SK-N-SH (cell line): Measurements from ENCODE around the gene SOBP.

Experiments
- ELF1 ChIP-seq: IDR thresholded peaks from 2 replicates; pipeline ENCODE4 v1.4.0; 2012
- EZH2phosphoT487 ChIP-seq: fragments of 200-600 bp; sonication (generic); IDR thresholded peaks from 2 replicates; pipeline ENCODE4 v1.6.1; 2017; ENCODE audit warnings: low read depth, mixed run types, mild to moderate bottlenecking, antibody characterized with exemption, moderate library complexity, borderline replicate concordance
- FOSL2 ChIP-seq: IDR thresholded peaks from 2 replicates; pipeline ENCODE4 v1.4.0; 2012; ENCODE audit warnings: low read depth, mild to moderate bottlenecking, moderate library complexity, borderline replicate concordance
- FOXJ3 ChIP-seq: sonication (generic); formaldehyde crosslinking; IDR thresholded peaks from 2 replicates; pipeline ENCODE4 v1.5.1; 2020; ENCODE audit warnings: mild to moderate bottlenecking, missing genetic modification reagents
- MAX ChIP-seq: IDR thresholded peaks from 2 replicates; pipeline ENCODE4 v1.4.0; 2012; ENCODE audit warnings: low read depth
- RFX5 ChIP-seq: IDR thresholded peaks from 2 replicates; pipeline ENCODE4 v1.6.1; 2012; ENCODE audit warnings: mild to moderate bottlenecking, improper control_type of control experiment, low read length
- SIN3A ChIP-seq: IDR thresholded peaks from 2 replicates; pipeline ENCODE4 v1.6.1; 2012; ENCODE audit warnings: low read depth, mild to moderate bottlenecking, low read length, moderate library complexity, borderline replicate concordance
- TAF1 ChIP-seq: IDR thresholded peaks from 2 replicates; pipeline ENCODE4 v1.6.1; 2012; ENCODE audit warnings: low read depth, mild to moderate bottlenecking, low read length, moderate library complexity, borderline replicate concordance
- TCF12 ChIP-seq: IDR thresholded peaks from 2 replicates; pipeline ENCODE4 v1.4.0; 2012
- USF2 ChIP-seq: fragments of 150-350 bp; IDR thresholded peaks from 2 replicates; pipeline ENCODE4 v1.6.1; 2017; ENCODE audit warnings: antibody characterized with exemption, low read length, low read depth, borderline replicate concordance
- YY1 ChIP-seq: IDR thresholded peaks from 2 replicates; pipeline ENCODE4 v1.4.0; 2012; ENCODE audit warnings: low read depth, mild to moderate bottlenecking
- TF ChIP-seq, protein P1 (sequence below): fragments of 200-600 bp; sonication (generic); IDR thresholded peaks from 2 replicates; pipeline ENCODE4 v1.6.1; 2017; ENCODE audit warnings: antibody characterized with exemption, mild to moderate bottlenecking, moderate library complexity
- TF ChIP-seq, protein P2 (sequence below): IDR thresholded peaks from 2 replicates; pipeline ENCODE4 v1.4.0; 2012; ENCODE audit warnings: low read depth, borderline replicate concordance

DNA sequence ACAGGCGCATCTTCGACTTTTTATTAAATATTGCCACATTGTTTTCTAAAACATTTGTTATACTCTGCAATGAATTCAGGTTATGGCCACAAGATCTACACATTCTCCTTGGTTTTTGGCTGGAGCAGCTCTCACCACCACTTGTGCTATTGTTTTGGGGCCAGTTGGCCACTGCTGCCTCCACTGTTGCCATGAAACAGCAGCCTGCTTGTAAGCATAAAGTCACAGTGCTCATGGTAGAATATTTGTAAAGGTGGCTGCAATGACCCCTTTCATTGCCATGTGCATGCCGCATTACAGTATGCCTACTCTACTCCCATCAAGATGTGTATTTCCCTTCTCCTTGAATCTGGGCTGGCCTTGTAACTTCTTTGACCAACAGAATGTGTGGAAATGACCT is 192.8 kb downstream of the SOBP start:
- no peak for TF ChIP-seq TCF12
- TF ChIP-seq, protein P1, sequence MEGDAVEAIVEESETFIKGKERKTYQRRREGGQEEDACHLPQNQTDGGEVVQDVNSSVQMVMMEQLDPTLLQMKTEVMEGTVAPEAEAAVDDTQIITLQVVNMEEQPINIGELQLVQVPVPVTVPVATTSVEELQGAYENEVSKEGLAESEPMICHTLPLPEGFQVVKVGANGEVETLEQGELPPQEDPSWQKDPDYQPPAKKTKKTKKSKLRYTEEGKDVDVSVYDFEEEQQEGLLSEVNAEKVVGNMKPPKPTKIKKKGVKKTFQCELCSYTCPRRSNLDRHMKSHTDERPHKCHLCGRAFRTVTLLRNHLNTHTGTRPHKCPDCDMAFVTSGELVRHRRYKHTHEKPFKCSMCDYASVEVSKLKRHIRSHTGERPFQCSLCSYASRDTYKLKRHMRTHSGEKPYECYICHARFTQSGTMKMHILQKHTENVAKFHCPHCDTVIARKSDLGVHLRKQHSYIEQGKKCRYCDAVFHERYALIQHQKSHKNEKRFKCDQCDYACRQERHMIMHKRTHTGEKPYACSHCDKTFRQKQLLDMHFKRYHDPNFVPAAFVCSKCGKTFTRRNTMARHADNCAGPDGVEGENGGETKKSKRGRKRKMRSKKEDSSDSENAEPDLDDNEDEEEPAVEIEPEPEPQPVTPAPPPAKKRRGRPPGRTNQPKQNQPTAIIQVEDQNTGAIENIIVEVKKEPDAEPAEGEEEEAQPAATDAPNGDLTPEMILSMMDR: no peak
- no peak for TF ChIP-seq SIN3A
- TF ChIP-seq FOXJ3 (CRISPR knock-in tag): no peak
- TF ChIP-seq, protein P2, sequence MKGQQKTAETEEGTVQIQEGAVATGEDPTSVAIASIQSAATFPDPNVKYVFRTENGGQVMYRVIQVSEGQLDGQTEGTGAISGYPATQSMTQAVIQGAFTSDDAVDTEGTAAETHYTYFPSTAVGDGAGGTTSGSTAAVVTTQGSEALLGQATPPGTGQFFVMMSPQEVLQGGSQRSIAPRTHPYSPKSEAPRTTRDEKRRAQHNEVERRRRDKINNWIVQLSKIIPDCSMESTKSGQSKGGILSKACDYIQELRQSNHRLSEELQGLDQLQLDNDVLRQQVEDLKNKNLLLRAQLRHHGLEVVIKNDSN: no peak
- no peak for TF ChIP-seq TAF1
- TF ChIP-seq EZH2phosphoT487: no peak
- TF ChIP-seq MAX: no peak
- no peak for TF ChIP-seq RFX5
- no peak for TF ChIP-seq FOSL2
- TF ChIP-seq USF2: no peak
- no peak for TF ChIP-seq YY1
- TF ChIP-seq ELF1: no peak
